Body of pancreas (tissue), 4 donors: ENCODE data around the gene SMARCB1. TPM values are rescaled to one million over a fixed set of nuclear protein-coding genes. Genes with fewer than 3 reads are reported as not detected.

Experiments used
- ATAC-seq: fragments of 150-250 bp; one replicate; pipeline ENCODE4 v1.9.1; 2016
- DNase-seq, 4 donors: peaks; one replicate each; pipeline ENCODE4 v3.0.0-alpha.2; 2019
- H3K27ac ChIP-seq, 4 donors: fragments of 200-600 bp; sonication (generic); 1 replicate in 3 of 4; 2 replicates in 1 of 4; pipeline versions ENCODE4 v1.5.1 to v1.6.1; 2016 to 2019; ENCODE audit warnings: mild to moderate bottlenecking in 1 of 4, mixed read lengths in 1 of 4, moderate library complexity in 1 of 4
- H3K27me3 ChIP-seq, 2 donors: fragments of 200-600 bp; sonication (generic); one replicate each; pipeline ENCODE4 v1.6.0; 2016; ENCODE audit warnings: mild to moderate bottlenecking in 1 of 2
- H3K36me3 ChIP-seq, 2 donors: fragments of 200-600 bp; sonication (generic); replicated peaks in 1 of 2; 2 replicates each; pipeline ENCODE4 v1.5.1; 2016; ENCODE audit warnings: low read depth in 2 of 2; ENCODE audit not compliant: insufficient read depth in 1 of 2
- H3K4me1 ChIP-seq: fragments of 200-600 bp; sonication (generic); one replicate; pipeline ENCODE4 v1.6.0; 2016
- H3K4me3 ChIP-seq, 2 donors: fragments of 200-600 bp; sonication (generic); 1 replicate in 1 of 2; 2 replicates in 1 of 2; pipeline ENCODE4 v1.5.1; 2016 to 2019
- H3K9me3 ChIP-seq, 3 donors: fragments of 200-600 bp; sonication (generic); 1 replicate in 2 of 3; 2 replicates in 1 of 3; pipeline ENCODE4 v1.5.1; 2016
- POLR2A ChIP-seq, 3 donors: fragments of 450-650 bp; IDR thresholded peaks; one replicate each; pipeline ENCODE4 v1.6.1; 2016; ENCODE audit warnings: antibody characterized with exemption in 3 of 3, mild to moderate bottlenecking in 2 of 3
- WGBS, 2 donors: methylation state at CpG; one replicate each; pipeline ENCODE4 v1.1.5; 2017; 5-methylcytosine and 5-hydroxymethylcytosine counted together
- intact Hi-C: fragments of 100-400 bp; cut with DNase I; formaldehyde crosslinking; loops from one replicate; pipeline ENCODE4 v1.15.1; 2023
- total RNA-seq, 2 donors: library from RNA; depleted of rRNA; stranded (reverse); fragments of >200 nt; gene quantifications; one replicate each; pipeline ENCODE4 v1.1.0, GENCODE V29; 2016
- TF ChIP-seq, protein P1 (sequence below), 7 experiments: fragments of 450-650 bp in 4 of 7; fragments of 200-600 bp in 3 of 7; sonication (generic) in 3 of 7; IDR thresholded peaks; one replicate each; pipeline ENCODE4 v1.5.1; 2016 to 2019; ENCODE audit warnings: antibody characterized with exemption in 7 of 7

SMARCB1 gene
- total RNA-seq, 2 donors from 2014 or later: 40.2 to 119 TPM

DNA sequence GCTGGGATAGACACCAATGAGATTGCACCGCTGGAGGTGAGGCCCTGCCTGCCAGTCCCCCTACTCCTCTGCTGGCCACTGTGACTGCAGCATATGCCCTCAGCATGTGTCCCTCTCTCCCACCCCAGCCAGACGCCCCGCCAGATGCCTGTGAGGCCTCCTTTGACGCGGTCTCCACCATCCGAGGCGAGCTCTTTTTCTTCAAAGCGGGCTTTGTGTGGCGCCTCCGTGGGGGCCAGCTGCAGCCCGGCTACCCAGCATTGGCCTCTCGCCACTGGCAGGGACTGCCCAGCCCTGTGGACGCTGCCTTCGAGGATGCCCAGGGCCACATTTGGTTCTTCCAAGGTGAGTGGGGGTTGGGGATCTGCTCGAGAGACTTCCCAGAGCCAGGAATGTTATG is 5.7 kb upstream of the SMARCB1 start:
- ATAC-seq: no peak
- TF ChIP-seq, protein P1, sequence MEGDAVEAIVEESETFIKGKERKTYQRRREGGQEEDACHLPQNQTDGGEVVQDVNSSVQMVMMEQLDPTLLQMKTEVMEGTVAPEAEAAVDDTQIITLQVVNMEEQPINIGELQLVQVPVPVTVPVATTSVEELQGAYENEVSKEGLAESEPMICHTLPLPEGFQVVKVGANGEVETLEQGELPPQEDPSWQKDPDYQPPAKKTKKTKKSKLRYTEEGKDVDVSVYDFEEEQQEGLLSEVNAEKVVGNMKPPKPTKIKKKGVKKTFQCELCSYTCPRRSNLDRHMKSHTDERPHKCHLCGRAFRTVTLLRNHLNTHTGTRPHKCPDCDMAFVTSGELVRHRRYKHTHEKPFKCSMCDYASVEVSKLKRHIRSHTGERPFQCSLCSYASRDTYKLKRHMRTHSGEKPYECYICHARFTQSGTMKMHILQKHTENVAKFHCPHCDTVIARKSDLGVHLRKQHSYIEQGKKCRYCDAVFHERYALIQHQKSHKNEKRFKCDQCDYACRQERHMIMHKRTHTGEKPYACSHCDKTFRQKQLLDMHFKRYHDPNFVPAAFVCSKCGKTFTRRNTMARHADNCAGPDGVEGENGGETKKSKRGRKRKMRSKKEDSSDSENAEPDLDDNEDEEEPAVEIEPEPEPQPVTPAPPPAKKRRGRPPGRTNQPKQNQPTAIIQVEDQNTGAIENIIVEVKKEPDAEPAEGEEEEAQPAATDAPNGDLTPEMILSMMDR (IDR thresholded peaks at IDR 0.05): no peak
- TF ChIP-seq POLR2A (IDR thresholded peaks at IDR 0.05): no peak
- DNase-seq: no peak
- H3K27ac ChIP-seq: no peak overlapping the region
- intact Hi-C loops: no loop called here
- H3K9me3 ChIP-seq: no peaks in the 10 kb centered on the region
- no peak overlapping the region for H3K4me3 ChIP-seq
- WGBS, 2 donors: 89 to 93% methylated on average over 10 to 15 of the region's 15 CpGs
- H3K4me1 ChIP-seq: peaks cover 17% of the 10 kb centered on the region
- H3K36me3 ChIP-seq: no peaks in the 10 kb centered on the region
- no peaks in the 10 kb centered on the region for H3K27me3 ChIP-seq

DNA sequence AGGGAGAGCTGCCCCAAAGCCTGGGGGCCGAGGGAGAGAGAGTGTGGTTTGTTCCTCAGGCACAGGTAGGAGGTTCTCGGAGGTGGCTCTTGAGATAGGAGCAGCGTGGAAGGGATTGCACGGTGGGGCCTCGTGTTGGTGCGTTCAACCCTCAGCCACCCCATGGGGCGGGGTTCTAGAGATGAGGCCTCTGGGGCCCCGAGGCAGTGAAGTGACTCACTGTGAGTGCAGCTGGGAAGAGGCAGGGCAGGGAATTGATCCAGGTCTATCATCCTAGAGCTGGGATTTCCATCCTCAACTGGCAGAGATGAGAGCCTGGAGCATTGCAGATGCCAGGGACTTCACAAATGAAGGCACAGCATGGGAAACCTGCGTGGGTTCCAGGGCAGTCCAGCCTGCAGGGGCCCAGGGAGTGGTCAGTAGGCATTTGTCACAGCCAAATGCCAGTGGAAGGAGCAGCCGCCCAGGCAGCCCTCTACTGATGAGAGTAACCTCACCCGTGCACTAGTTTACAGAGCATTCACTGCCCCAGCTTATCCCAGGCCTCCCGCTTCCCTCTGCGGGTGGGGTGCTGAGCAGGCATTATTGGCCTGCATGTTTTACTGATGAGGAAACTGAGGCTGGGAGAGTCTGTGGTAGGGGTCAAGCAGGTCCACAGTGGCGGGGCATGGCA is 5.1 kb upstream of the SMARCB1 start:
- intact Hi-C loops: no loop called here
- 83 to 88% methylated on average over 7 to 14 of the region's 14 CpGs for WGBS, 2 donors
- H3K27me3 ChIP-seq: no peaks in the 10 kb centered on the region
- no peak for DNase-seq
- H3K9me3 ChIP-seq: no peaks in the 10 kb centered on the region
- ATAC-seq: no peak
- H3K36me3 ChIP-seq: no peaks in the 10 kb centered on the region
- peaks cover 22% of the 10 kb centered on the region for H3K4me1 ChIP-seq
- H3K4me3 ChIP-seq: no peak overlapping the region
- no peak for TF ChIP-seq POLR2A (IDR thresholded peaks at IDR 0.05)
- TF ChIP-seq, protein P1 (IDR thresholded peaks at IDR 0.05): no peak
- H3K27ac ChIP-seq: no peak overlapping the region

DNA sequence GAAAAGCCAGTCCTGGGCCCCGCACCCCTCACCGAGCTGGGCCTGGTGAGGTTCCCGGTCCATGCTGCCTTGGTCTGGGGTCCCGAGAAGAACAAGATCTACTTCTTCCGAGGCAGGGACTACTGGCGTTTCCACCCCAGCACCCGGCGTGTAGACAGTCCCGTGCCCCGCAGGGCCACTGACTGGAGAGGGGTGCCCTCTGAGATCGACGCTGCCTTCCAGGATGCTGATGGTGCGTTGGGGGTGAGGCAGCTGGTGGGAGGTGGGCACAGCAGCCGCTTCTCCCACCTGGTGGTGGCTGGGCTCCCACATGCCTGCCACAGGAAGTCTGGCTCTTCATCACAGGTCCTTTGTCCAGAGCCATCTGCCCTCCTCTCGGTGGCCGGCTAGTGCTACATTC is 4.5 kb upstream of the SMARCB1 start:
- WGBS, 2 donors: 88 to 92% methylated on average over 2 to 16 of the region's 16 CpGs
- no peaks in the 10 kb centered on the region for H3K36me3 ChIP-seq

DNA sequence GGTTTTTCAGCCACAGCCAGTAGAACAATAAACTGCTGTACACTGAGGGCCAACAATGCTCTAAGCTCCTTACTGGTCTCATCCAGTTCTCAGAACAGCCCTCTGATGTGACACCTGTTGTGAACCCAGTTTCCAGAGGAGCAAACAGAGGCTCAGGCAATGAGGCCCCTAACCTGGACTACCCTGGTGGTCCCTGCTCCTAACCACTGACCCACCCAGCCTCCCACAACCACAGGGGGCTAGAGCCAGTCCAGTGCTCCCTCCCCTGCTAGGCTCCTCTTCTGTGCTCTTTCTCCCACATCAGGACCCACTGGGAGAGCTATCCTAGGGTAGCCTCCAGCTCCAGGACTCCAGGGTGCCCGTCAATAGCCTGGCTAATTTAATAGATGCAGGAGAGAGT is 4.1 kb upstream of the SMARCB1 start:
- ATAC-seq (no peak), DNase-seq (no peak)
- 100% methylated on average over 1 of the region's 1 CpG; no CpG with 5 or more reads in 1 of the 2 donors for WGBS, 2 donors
- Histone ChIP-seq H3K36me3 (no peaks in the 10 kb centered on the region), H3K27ac (no peak overlapping the region), H3K4me1 (peaks cover 25% of the 10 kb centered on the region), H3K4me3 (no peak overlapping the region), H3K9me3 (no peaks in the 10 kb centered on the region), H3K27me3 (no peaks in the 10 kb centered on the region)
- TF ChIP-seq, protein P1 (IDR thresholded peaks at IDR 0.05): no peak
- TF ChIP-seq POLR2A (IDR thresholded peaks at IDR 0.05): no peak
- intact Hi-C loops: no loop called here

More for the DNA sequence above, 4.5 kb upstream of the SMARCB1 start:
- ATAC-seq: no peak
- DNase-seq: no peak
- no peak overlapping the region for H3K27ac ChIP-seq
- no peak overlapping the region for H3K4me3 ChIP-seq
- no peak for TF ChIP-seq POLR2A (IDR thresholded peaks at IDR 0.05)
- TF ChIP-seq, protein P1 (IDR thresholded peaks at IDR 0.05): no peak
- no peaks in the 10 kb centered on the region for H3K27me3 ChIP-seq
- intact Hi-C loops: no loop called here
- H3K4me1 ChIP-seq: peaks cover 23% of the 10 kb centered on the region
- no peaks in the 10 kb centered on the region for H3K9me3 ChIP-seq
